NCI-H2107 (cell line): Measurements from ENCODE around the gene NKIRAS2.

ENCODE experiments used
- DNase-seq: peaks from one replicate; lab custom pipeline; 2025; lab: John Stamatoyannopoulos, UW

Gene NKIRAS2

DNA sequence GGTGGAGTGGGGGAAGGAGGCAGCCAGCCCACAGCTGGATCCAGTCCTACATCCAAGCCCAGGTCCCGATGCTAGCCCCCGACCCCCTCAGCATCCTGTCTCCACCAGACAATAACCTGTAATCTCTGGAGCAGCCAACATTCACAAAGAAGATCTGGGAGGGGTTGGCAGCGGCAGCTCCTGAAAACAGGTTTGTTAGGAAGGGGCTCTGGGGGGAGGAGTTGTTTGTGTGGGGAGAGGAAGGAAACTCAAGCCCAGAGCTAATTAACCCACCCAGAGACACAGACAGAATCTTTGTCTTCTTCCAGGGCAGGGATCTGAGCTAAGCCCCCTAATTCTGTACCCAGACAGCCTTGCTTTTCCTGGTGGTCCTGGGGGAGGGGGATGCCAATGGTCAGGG is 35.1 kb downstream of the NKIRAS2 start:
- DNase-seq: no peak

DNA sequence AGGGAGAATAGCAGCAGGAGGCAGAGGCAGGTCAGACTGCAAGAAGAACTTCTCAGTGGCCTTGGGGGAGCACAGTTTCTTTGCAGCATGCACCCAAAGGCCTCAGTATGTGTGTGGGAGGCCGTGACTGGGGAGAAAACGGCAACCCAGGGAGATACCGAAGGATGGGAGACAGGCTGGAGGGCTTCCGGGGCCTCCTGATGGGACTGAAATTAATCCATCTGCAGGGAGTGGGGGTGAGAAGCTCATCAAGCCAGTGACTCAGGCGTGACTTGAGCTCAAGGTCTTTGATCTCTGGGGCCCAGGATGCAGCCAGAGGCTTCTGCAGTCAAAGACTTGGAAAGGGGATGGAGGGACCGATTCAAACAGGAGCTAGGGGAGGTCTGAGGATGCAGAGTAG is 35.6 kb downstream of the NKIRAS2 start:
- DNase-seq: no peak

DNA sequence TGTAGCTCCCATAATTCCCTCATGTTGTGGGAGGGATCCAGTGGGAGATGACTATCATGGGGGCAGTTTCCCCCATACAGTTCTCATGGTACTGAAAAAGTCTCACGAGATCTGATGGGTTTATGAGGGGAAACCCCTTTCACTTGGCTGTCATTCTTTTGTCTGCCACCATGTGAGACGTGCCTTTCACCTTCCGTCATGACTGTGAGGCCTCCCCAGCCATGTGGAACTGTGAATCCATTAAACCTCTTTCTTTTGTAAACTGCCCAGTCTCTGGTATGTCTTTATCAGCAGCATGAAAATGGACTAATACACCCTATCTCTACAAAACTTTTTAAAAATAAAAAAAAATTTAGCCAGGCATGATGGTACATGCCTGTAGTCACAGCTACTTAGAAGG is 36.7 kb downstream of the NKIRAS2 start:
- DNase-seq: no peak

DNA sequence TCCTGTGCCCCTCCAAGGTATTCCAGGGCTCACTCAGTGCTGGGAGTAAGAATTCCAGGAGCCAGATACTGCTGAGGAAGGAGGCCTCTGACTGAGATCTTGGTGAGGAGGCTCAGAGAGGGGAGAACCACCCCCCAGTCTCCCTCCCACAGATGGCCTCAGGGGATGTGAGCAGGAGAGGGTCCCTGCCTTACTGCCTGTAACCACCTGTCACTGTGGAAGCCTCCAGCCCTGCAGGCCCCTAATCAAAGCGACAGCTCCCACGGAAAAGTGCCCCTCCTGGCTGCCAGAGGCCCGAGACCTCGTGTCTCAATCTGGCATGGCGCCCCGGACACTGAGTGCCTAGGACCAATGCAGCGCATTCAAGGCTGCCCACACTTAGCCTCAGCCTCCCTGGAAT is 38.2 kb downstream of the NKIRAS2 start:
- no peak for DNase-seq

DNA sequence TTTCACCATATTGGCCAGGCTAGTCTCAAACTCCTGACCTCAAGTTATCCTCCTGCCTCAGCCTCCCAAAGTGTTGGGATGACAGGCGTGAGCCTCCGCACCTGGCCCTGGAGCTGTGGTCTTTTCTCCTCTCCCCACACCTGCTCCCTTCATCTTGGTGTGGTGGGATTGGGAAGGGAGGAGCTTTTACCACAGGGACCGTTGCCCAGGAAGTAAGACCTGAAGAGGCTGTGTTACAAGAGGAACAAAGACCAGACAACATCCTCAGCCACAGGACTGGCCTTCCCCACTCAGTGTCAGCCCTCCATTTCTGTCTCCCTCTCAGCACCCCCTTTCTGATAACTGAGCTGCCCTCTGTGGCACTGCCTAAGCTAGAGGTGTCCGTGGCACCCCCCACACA is 39.9 kb downstream of the NKIRAS2 start:
- DNase-seq: no peak

DNA sequence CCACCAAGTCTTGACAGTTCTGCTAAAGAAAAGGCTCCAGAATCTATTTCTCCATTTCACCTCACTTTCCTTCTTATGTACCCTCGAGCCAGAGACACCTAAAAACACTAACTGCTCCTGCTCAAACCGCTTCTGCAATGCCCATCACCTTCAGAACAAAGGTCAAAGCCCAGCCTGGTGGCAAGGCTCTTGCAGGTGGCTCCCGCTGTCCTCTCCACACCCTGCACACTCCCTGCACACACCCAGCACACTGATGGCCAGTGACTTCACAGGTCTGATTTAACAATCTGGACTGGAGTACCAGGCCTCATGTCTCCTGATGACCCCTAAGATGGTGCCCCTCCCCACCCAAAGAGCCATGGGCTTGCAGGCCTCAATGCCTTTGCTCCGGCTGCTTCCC is 40.3 kb downstream of the NKIRAS2 start:
- no peak for DNase-seq

DNA sequence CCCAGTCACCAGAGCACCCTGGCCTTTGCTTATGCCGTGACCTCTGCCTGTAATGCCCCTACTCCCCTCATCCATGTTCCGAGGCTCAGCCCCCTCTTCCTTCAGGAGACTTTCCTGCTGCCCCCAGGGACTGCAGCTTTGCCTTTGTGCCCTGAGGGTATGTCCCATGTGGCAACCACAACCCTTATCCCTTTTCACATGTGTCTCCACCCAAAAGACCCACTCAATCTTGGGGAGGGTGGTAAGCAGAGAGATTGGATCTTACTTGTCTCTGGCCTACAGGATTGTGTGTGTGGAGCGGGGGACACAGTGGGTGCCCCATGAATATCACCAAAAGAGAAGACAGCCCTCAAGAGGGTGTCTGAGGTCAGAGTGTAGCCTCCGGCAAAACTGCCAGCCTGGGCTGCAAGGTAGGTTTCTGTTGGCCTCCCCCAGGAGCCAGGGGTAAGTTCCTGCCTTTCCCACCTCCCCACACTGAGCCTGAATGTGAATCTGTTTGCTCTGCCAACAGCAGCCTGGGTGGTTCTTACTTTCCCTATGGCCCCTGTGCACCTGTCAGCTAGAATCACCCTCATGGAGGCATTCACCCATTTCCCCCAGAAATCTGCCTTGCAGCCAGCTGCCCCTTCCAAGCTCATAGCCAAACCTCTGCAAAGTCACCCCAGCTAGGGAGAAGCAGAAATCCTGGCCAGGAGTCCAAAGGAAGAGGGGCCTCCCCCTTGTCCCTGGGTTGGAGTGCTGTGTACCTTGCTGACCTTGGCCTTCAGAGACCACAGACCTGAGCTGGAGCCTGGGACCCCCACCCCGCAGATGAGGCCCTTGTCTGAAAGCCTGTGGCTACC is 42.0 kb downstream of the NKIRAS2 start:
- no peak for DNase-seq

DNA sequence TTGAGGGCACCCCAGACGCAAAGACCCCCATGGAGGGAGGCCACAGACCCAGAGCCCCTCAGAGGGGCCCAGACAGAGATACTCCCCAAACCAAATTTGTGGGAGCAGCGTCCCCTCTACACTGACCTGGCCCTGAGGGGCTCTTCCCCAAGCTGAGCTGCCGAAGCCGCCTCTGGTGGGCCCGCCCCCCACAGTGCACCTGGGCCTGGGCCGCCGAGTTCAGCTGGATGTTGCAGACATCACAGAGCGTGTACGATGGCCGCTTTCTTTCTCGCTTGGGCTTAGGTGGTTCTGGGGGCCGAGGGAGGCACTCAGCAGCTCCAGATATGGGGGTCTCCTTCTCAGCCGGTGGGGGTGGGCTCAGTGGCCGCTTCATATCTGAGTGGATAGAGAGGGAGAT is 42.8 kb downstream of the NKIRAS2 start:
- no peak for DNase-seq

DNA sequence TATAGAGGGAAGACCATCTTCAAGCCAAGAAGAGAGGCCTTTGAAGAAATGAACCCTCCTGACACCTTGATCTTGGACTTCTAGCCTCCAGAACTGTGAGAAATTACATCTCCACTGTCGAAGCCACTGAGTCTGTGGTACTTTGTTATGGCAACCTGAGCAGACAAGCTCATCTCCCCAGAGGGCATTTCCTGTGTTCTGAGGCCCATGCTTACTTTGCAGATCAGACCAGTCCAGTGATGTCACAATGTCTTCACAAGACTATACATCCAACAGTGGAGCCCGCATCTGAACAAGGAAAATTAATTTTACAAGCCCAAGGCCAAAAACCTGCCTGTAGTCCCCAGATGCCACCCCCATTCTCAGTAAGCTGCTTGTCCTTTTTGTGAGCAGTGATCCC is 45.3 kb downstream of the NKIRAS2 start:
- no peak for DNase-seq

DNA sequence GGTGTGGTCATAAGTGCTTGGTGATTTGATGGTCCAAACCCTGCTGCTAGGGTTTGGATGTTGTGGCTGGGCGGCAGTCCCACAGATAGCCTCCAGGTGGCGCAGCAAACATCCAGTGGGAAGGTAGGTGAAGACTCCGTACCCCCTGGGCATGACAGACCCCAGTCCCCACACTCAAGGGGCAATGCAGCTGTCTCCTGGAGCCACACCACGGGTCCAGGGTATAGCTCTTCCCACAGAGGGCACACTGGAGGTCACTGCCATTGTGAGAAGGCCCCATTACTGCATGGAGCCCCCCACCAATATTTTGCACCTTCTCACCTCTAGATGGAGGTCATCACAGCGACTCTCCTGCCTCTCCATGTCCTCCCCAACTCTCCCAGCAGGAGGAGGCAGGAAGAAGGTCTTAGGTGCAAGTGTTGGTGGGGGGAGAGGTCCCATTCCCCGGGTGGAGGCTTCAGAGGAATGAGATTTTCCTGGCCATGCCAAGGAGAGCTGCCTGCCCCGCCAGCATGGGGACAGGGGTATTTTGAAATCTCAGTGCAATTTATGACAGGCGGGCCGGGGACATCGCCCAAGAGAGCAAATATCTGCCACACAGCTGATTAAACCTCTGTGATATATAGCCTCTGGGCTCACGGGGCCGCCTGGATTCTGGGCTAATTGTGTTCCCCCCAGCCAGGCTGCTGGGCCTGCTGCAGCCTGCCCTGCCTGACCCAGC is 47.6 kb downstream of the NKIRAS2 start:
- DNase-seq: no peak

DNA sequence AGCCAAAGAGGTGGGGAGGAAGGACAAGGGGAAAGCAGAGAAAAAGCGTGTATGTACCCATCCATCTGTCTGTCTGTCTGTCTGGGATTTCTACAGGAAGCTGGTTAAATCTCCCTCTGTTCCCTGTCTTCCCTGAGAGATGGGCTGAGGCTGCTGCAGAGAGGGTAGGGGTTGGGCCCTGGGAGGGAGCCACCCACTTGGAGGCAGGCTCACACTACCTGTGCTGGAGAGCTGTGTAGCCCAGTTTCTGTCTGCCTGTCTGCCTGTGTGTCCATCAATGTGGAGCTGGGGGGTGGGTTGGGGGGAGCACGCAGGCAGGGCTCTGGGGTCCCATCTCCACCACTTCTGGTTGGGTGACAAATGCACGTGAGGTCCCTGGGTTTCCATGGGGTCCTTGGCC is 49.1 kb downstream of the NKIRAS2 start:
- DNase-seq: no peak

DNA sequence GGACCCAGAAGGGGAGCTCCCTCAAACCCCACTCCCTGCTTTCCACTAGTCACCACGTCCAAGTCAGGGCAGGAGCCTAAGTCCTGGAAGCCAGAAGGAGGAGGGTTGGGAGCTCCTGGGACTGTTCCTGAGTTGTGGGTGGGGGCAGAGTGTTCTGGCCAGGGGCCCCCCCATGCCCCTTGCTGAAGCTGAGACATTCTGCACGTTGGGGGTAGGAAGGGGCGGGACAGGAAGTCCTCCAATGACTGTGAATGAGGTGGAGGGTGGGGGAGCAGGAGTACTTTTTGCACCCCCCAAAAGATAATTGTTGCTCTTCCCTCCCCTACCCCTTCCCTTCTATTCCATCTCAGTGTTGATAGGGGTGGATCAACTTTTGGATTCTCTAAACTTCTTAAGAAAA is 51.9 kb downstream of the NKIRAS2 start:
- DNase-seq: no peak

DNA sequence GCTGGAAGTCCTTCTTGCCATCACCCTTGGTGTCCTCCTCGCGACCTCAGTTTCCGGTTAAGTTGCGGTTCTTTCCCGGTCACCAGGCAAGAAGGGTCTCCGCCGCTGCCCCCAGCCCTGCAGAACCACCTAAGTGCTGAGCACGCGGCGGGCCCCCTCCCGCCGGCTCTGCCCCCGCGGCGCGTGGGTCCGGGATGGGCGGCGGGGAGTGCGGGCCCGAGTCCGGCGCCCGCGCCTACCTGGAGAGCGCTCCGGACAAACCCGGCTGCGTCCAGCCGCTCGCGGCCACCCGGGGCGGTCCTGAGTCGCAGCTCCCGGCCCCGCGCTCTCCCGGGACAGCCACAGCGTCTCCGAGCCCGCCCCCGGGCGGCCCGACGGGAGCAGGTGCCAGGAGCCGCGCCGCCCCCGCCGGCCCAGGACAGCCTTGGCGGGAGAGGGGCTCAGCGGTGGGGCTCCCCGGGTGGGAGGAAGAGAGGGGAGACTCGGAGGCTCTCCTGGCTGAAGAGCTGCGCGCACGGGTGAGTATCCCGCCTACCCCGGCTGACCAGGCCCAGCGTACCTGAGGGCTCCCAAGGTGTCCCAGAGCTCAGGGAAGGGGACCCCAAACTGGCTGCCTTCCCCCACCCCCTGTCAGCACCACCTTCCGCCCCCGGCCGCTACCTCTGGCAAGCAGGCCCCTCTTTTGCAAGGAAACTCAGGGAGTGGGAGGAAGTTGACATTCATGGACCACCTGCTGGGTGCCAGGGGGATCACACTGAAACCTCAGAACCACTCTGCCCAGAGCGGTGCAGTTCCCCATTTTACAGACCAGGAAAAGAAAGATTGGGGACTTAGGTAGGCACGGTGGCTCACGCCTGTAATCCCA is 52.7 kb downstream of the NKIRAS2 start:
- no peak for DNase-seq
